Limb (tissue), 2 donors: ENCODE data around the gene BET1L.
"Not testable (repeated sequence)": the region's sequence is repeated elsewhere in the genome, so short reads cannot be mapped to it uniquely, and the experiment has no call there.

Experiments
- DNase-seq, 2 donors: peaks; one replicate each; pipeline ENCODE4 v3.0.0-alpha.2; 2016; ENCODE audit errors: extremely low spot score in 2 of 2

The BET1L gene

GRCh38 chr11:207208-207862 lies at the start of gene BET1L, which contains the start of gene RIC8A:
Gene BET1L (minus strand): TSS chr11:207399. CDS start chr11:207321, 78 bp downstream.
Gene RIC8A (plus strand): TSS chr11:207708. CDS start chr11:208855, 1,147 bp downstream.
- peak; percentile 95 to 97 for DNase-seq

- no peak for DNase-seq
Observed at GRCh38 chr11:255816-256215, 48.6 kb upstream of the BET1L start.

- DNase-seq: no peak
Observed at GRCh38 chr11:255176-255575, 48.0 kb upstream of the BET1L start.

GRCh38 chr11:253886-254270 lies 46.7 kb upstream of the BET1L start:
- no peak for DNase-seq

GRCh38 chr11:253160-253885 lies 46.1 kb upstream of the BET1L start:
- no peak for DNase-seq

GRCh38 chr11:252666-253065 lies 45.5 kb upstream of the BET1L start:
- no peak for DNase-seq

GRCh38 chr11:251550-251949 lies 44.4 kb upstream of the BET1L start:
- no peak for DNase-seq

- DNase-seq: peak in 1 of 2 donors; percentile 55
Observed at GRCh38 chr11:250740-251299, 43.6 kb upstream of the BET1L start.

- no peak for DNase-seq
Observed at GRCh38 chr11:250274-250673, 43.1 kb upstream of the BET1L start.

GRCh38 chr11:249062-249461 lies 41.9 kb upstream of the BET1L start:
- DNase-seq: no peak

GRCh38 chr11:244376-244775 lies 37.2 kb upstream of the BET1L start:
- DNase-seq: no peak

- DNase-seq: no peak
Observed at GRCh38 chr11:241634-242033, 34.4 kb upstream of the BET1L start.

GRCh38 chr11:240315-240714 lies 33.1 kb upstream of the BET1L start:
- DNase-seq: no peak

GRCh38 chr11:238346-238745 lies 31.1 kb upstream of the BET1L start:
- not testable (repeated sequence) for DNase-seq

GRCh38 chr11:236774-237767 lies 29.9 kb upstream of the BET1L start, which contains the start of gene PSMD13:
Gene PSMD13 (plus strand): TSS chr11:236976. CDS start chr11:237050, 74 bp downstream.
- DNase-seq: peak; percentile 91 to 92

- peak; percentile 90 to 94 for DNase-seq
Observed at GRCh38 chr11:235997-236773, 29.0 kb upstream of the BET1L start, which contains the start of gene SIRT3. Gene SIRT3 (minus strand): TSS chr11:236342. CDS start chr11:236328, 14 bp downstream.

- no peak for DNase-seq
Observed at GRCh38 chr11:235609-235996, 28.4 kb upstream of the BET1L start.

- no peak for DNase-seq
Observed at GRCh38 chr11:235180-235579, 28.0 kb upstream of the BET1L start.

- DNase-seq: no peak
Observed at GRCh38 chr11:232783-233565, 25.8 kb upstream of the BET1L start.

GRCh38 chr11:230431-230830 lies 23.2 kb upstream of the BET1L start:
- no peak for DNase-seq
